CD4-positive, alpha-beta T cell (primary cell): ENCODE data around the gene ARVCF. TPM values are rescaled to one million over a fixed set of nuclear protein-coding genes. Genes with fewer than 3 reads are reported as not detected.
"Not testable (repeated sequence)": the region's sequence is repeated elsewhere in the genome, so short reads cannot be mapped to it uniquely, and the experiment has no call there.

Experiments
- ATAC-seq: fragments of 200-7000 bp; cut with Tn5 transposase; one replicate; pipeline ENCODE4 v1.10.0; 2022; ENCODE audit warnings: mild to moderate bottlenecking; ENCODE audit not compliant: poor library complexity
- CTCF ChIA-PET: fragments of 350-600 bp; sonication (Branson Sonifier 250); formaldehyde crosslinking; loops from one replicate; lab custom pipeline; 2021; ENCODE audit warnings: antibody characterized with exemption, inconsistent platforms; lab: Charles Lee
- POLR2A ChIA-PET: fragments of 350-600 bp; sonication (Branson Sonifier 250); formaldehyde crosslinking; loops from one replicate; lab custom pipeline; 2021; ENCODE audit warnings: antibody characterized with exemption, inconsistent platforms; lab: Charles Lee
- DNase-seq, 14 experiments: peaks; one replicate each; pipeline ENCODE4 v3.0.0-alpha.2; 2013 to 2020; ENCODE audit warnings: mixed read lengths in 2 of 14
- H3K27ac ChIP-seq, 2 donors: one replicate each; pipeline versions ENCODE4 v1.5.1 to v1.7.0; 2013; ENCODE audit warnings: low read length in 2 of 2, low read depth in 1 of 2, mild to moderate bottlenecking in 1 of 2
- H3K27me3 ChIP-seq, 2 experiments: 1 replicate in 1 of 2; 2 replicates in 1 of 2; pipeline versions ENCODE4 v1.6.1 to v1.7.0; 2013; ENCODE audit warnings: low read length in 2 of 2, control low read depth in 1 of 2, mild to moderate bottlenecking in 1 of 2, moderate library complexity in 1 of 2; ENCODE audit not compliant: insufficient read depth in 2 of 2, control insufficient read depth in 1 of 2
- H3K36me3 ChIP-seq: one replicate; pipeline ENCODE4 v1.6.1; 2013; ENCODE audit warnings: low read length, control low read depth; ENCODE audit not compliant: insufficient read depth
- H3K4me1 ChIP-seq: one replicate; pipeline ENCODE4 v1.6.1; 2013; ENCODE audit warnings: low read length, control low read depth; ENCODE audit not compliant: insufficient read depth
- H3K4me3 ChIP-seq: one replicate; pipeline ENCODE4 v1.5.1; 2013; ENCODE audit warnings: mild to moderate bottlenecking, low read length, moderate library complexity
- H3K9me3 ChIP-seq, 2 experiments: 1 replicate in 1 of 2; 2 replicates in 1 of 2; pipeline versions ENCODE4 v1.6.1 to v1.7.0; 2013; ENCODE audit warnings: low read length in 2 of 2, mild to moderate bottlenecking in 2 of 2, control low read depth in 1 of 2, moderate library complexity in 1 of 2; ENCODE audit not compliant: control insufficient read depth in 1 of 2, insufficient read depth in 1 of 2
- H3K27ac Mint-ChIP-seq: one replicate; pipeline ENCODE4 v1.8.0; 2020; ENCODE audit warnings: mixed read lengths
- H3K27me3 Mint-ChIP-seq: one replicate; pipeline ENCODE4 v1.8.0; 2021; ENCODE audit warnings: mixed read lengths
- H3K36me3 Mint-ChIP-seq: one replicate; pipeline ENCODE4 v1.8.0; 2021; ENCODE audit warnings: low read depth, mixed read lengths
- H3K4me1 Mint-ChIP-seq: one replicate; pipeline ENCODE4 v1.8.0; 2021; ENCODE audit warnings: low read depth, mixed read lengths
- H3K4me3 Mint-ChIP-seq: one replicate; pipeline ENCODE4 v1.8.0; 2020; ENCODE audit warnings: mild to moderate bottlenecking, mixed read lengths
- H3K9me3 Mint-ChIP-seq: one replicate; pipeline ENCODE4 v1.8.0; 2020; ENCODE audit warnings: mixed read lengths
- intact Hi-C, 2 experiments: fragments of 100-400 bp; cut with DNase I in 1 of 2; cut with micrococcal nuclease in 1 of 2; formaldehyde crosslinking; loops; one replicate each; pipeline versions ENCODE4 v1.15.1 to v1.9.0; 2023 to 2025; cut with DNase I, micrococcal nuclease
- total RNA-seq, 174 experiments: library from RNA in 2 of 174; stranded (reverse) in 2 of 174; gene quantifications; one replicate each; pipeline ENCODE4 v1.2.3 and lab custom pipeline; 2021 to 2026
- TF ChIP-seq, protein P1 (sequence below): fragments of 200-600 bp; IDR thresholded peaks from one replicate; pipeline ENCODE4 v1.8.0; 2022; ENCODE audit warnings: antibody characterized with exemption, mild to moderate bottlenecking

The ARVCF gene
- total RNA-seq, 2 experiments from 2014 or later = 2.2 to 2.5 TPM

DNA sequence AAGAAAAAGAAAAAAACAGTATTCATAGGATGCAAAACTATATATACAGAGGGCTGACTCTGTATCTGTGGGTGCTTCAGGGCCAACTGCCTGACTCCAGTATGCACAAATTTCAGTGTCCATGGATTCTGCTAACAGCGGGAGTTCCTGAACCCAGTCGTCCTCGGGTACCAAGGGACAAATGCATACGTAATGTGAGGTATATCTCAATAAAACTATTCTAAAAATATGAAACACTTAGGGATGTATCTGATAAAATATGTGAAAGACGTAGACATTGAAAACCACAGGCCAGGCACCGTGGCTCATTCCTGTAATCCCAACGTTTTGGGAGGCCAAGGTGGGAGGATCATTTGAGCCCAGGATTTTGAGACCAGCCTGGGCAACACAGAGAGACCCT lies 88.9 kb downstream of the ARVCF start:
- no peak overlapping the region for H3K27ac ChIP-seq
- ChIA-PET POLR2A (no interaction called here), CTCF (no interaction called here)
- TF ChIP-seq, protein P1, sequence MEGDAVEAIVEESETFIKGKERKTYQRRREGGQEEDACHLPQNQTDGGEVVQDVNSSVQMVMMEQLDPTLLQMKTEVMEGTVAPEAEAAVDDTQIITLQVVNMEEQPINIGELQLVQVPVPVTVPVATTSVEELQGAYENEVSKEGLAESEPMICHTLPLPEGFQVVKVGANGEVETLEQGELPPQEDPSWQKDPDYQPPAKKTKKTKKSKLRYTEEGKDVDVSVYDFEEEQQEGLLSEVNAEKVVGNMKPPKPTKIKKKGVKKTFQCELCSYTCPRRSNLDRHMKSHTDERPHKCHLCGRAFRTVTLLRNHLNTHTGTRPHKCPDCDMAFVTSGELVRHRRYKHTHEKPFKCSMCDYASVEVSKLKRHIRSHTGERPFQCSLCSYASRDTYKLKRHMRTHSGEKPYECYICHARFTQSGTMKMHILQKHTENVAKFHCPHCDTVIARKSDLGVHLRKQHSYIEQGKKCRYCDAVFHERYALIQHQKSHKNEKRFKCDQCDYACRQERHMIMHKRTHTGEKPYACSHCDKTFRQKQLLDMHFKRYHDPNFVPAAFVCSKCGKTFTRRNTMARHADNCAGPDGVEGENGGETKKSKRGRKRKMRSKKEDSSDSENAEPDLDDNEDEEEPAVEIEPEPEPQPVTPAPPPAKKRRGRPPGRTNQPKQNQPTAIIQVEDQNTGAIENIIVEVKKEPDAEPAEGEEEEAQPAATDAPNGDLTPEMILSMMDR = no peak
- peaks cover 8% of the 10 kb centered on the region for H3K36me3 ChIP-seq
- H3K9me3 ChIP-seq = no peaks in the 10 kb centered on the region
- Mint-ChIP-seq H3K9me3 (no peaks in the 10 kb centered on the region), H3K27me3 (no peaks in the 10 kb centered on the region), H3K4me3 (no peak overlapping the region), H3K27ac (no peak overlapping the region), H3K4me1 (no peaks in the 10 kb centered on the region), H3K36me3 (peaks cover 23% of the 10 kb centered on the region)
- H3K4me3 ChIP-seq = no peak overlapping the region
- H3K4me1 ChIP-seq = no peaks in the 10 kb centered on the region
- intact Hi-C loops = loop anchor here in 1 of 2 experiments (10.0 kb wide), 1 partner anchor 443 kb away; no protein-coding TSS in a partner anchor
- DNase-seq (no peak), ATAC-seq (no peak)
- H3K27me3 ChIP-seq = no peaks in the 10 kb centered on the region

DNA sequence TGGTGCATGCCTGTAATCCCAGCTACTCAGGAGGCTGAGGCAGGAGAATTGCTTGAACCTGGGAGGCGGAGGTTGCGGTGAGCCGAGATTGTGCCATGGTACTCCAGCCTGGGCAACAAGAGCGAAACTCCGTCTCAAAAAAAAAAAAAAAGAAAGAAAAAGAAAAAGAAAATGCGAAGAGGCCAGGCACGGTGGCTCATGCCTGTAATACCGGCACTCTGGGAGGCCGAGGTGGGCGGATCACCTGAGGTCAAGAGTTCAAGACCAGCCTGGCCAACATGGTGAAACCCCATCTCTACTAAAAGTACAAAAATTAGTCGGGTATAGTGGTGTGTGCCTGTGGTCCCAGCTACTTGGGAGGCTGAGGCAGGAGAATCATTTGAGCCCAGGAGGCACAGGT lies 90.6 kb downstream of the ARVCF start:
- H3K27me3 ChIP-seq, H3K9me3 ChIP-seq, H3K4me1 Mint-ChIP-seq, H3K4me3 ChIP-seq, H3K27ac Mint-ChIP-seq, H3K4me1 ChIP-seq, H3K27me3 Mint-ChIP-seq, H3K27ac ChIP-seq, ATAC-seq, H3K9me3 Mint-ChIP-seq, DNase-seq, POLR2A ChIA-PET, H3K4me3 Mint-ChIP-seq: not testable (repeated sequence)
- peaks cover 13% of the 10 kb centered on the region for H3K36me3 ChIP-seq
- CTCF ChIA-PET = interaction anchor here (1.0 kb wide), 1 partner anchor 195 kb away, joined by 3 read pairs; no protein-coding TSS in a partner anchor
- intact Hi-C loops = loop anchor here in 1 of 2 experiments (10.0 kb wide), 1 partner anchor 441 kb away; no protein-coding TSS in a partner anchor
- H3K36me3 Mint-ChIP-seq = peaks cover 31% of the 10 kb centered on the region

DNA sequence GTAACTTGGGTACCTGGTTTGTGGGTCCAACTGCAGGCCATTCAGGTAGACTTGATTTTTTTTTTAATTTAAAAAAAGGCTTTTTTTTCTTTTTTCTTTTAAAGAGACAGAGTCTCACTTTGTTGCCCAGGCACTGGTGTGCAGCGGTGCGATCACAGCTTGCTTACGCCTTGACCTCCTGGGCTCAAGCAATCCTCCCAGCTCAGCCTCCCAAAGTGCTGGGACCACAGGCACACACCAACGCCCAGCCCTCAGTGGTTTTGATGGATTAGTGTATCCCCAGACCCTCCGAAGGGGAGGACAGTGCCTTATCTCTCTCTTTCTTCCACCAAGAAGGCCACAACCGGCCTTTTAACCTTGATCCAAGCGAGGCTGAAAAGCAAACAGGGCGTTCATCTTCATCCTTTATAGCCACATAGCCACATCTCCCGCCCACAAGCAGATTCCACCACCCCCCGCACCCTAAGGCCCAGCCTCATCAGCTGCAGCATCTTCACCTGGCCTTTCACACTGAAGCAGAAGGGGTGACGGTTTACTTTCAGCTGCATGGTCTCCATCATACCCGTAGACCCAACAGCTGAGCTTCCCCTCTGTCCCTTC lies 92.6 kb downstream of the ARVCF start:
- H3K9me3 Mint-ChIP-seq = no peaks in the 10 kb centered on the region
- no peak overlapping the region for H3K4me3 Mint-ChIP-seq
- ATAC-seq = no peak
- ChIA-PET POLR2A (no interaction called here), CTCF (no interaction called here)
- Histone ChIP-seq H3K27me3 (no peaks in the 10 kb centered on the region), H3K9me3 (no peaks in the 10 kb centered on the region), H3K36me3 (peaks cover 8% of the 10 kb centered on the region), H3K4me3 (no peak overlapping the region), H3K4me1 (no peaks in the 10 kb centered on the region), H3K27ac (no peak overlapping the region)
- TF ChIP-seq, protein P1 = no peak
- H3K36me3 Mint-ChIP-seq = peaks cover 21% of the 10 kb centered on the region
- H3K4me1 Mint-ChIP-seq = no peaks in the 10 kb centered on the region
- intact Hi-C loops = loop anchor here in 1 of 2 experiments (10.0 kb wide), 1 partner anchor 439 kb away; no protein-coding TSS in a partner anchor
- no peak for DNase-seq
- no peaks in the 10 kb centered on the region for H3K27me3 Mint-ChIP-seq
- no peak overlapping the region for H3K27ac Mint-ChIP-seq
